Measurements from ENCODE around the gene TBC1D22A. TPM values are rescaled to one million over a fixed set of nuclear protein-coding genes. Genes with fewer than 3 reads are reported as not detected.

The TBC1D22A gene
- total RNA-seq, 1 donor from 2014 or later, result 34.1 TPM

DNA sequence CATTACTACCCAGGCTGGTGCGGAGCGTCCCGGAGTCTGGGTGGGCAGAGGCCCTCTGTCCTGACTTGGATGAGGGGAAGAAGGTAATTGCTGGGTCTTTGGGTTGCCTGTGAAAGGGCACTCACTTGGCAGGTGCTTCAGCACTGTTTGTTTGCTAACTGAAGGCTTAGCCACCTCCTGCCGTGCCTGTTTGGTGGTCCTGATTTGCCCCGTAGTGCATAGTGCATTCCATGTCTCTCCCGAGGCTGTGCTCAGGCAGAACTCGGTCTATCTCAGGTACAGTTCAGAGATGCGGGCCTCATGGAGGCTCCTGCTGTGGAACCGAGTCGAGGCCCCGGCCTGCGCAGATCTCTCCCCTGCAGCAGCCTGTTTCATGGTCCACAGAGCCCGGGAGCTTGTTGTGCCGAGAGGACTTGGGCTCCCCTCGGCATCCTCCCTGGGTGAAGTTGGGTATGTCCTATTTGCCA, 146.2 kb downstream of the TBC1D22A start:
- ATAC-seq, result no peak
- Histone ChIP-seq H3K27me3 (ENCODE audit: low read depth) (no peaks in the 10 kb centered on the region), H3K36me3 (peaks cover 37% of the 10 kb centered on the region), H3K4me3 (no peak overlapping the region), H3K9me3 (no peaks in the 10 kb centered on the region), H3K27ac (no peak overlapping the region), H3K4me1 (no peaks in the 10 kb centered on the region)
- intact Hi-C loops (cut with DNase I), result no loop called here
- no peak for DNase-seq
- TF ChIP-seq, protein P1, sequence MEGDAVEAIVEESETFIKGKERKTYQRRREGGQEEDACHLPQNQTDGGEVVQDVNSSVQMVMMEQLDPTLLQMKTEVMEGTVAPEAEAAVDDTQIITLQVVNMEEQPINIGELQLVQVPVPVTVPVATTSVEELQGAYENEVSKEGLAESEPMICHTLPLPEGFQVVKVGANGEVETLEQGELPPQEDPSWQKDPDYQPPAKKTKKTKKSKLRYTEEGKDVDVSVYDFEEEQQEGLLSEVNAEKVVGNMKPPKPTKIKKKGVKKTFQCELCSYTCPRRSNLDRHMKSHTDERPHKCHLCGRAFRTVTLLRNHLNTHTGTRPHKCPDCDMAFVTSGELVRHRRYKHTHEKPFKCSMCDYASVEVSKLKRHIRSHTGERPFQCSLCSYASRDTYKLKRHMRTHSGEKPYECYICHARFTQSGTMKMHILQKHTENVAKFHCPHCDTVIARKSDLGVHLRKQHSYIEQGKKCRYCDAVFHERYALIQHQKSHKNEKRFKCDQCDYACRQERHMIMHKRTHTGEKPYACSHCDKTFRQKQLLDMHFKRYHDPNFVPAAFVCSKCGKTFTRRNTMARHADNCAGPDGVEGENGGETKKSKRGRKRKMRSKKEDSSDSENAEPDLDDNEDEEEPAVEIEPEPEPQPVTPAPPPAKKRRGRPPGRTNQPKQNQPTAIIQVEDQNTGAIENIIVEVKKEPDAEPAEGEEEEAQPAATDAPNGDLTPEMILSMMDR (IDR thresholded peaks at IDR 0.05), result no peak

DNA sequence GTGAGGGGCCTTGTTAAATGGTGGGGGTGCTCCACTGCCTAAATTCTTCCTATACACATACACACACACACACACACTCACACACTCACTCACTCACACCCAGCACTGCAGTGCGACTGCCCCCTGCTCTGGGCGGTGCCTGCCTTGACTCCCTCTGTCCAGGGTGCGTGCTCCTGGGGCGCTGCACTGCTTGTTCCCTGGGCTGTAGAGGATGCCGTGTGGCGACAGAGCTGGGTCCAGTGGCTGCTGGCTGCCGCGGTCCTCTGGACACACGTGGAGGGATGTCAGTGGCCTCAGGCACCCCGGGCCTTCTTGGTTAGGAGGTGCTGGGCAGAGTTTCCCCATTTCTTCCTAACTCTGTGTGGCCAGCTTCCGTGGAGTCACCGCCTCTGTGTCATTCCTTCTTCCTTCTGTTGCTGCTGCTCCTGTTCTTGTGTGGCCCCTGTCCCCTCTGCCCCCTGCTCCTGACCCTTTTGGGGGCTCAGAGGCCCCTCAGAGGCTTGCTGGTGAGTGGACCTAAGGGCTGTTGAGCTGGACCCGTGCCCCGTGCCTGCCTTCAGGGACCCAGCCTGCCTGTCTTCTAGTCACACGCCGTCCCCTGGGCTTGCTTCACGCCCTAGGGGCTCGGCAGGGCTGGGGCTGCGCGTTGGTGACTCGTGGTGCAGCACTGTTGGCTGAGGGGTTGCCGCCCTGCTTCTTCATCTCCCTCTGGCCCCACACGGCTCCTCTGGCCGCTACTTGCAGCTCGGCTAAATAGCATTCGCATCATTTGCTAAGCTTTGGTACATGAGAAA, 147.0 kb downstream of the TBC1D22A start:
- Histone ChIP-seq H3K36me3 (peaks cover 44% of the 10 kb centered on the region), H3K9me3 (no peaks in the 10 kb centered on the region), H3K4me1 (no peaks in the 10 kb centered on the region), H3K27me3 (ENCODE audit: low read depth) (no peaks in the 10 kb centered on the region), H3K27ac (no peak overlapping the region), H3K4me3 (no peak overlapping the region)
- ATAC-seq (peak in 1 of 2 donors; percentile 12), DNase-seq (no peak)
- intact Hi-C loops (cut with DNase I), result no loop called here
- TF ChIP-seq, protein P1 (IDR thresholded peaks at IDR 0.05), result no peak

DNA sequence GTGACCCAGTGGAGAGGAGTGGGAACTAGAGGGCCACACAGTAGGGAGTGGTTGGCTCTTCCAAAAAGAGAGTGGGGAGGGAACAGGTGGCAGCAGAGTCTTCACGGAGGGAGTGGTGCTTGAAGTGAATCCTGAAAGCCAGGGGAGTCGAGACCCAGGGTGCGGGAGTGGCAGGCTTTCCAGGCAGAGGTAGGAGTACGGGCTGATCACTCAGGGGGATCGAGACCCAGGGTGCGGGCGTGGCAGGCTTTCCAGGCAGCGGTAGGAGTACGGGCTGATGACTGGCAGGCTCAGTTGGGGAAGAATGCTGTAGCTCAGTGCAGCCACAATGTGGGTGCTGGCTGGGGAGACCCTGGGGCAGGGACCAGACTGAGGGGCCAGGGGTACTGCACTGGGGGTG, 148.2 kb downstream of the TBC1D22A start:
- Histone ChIP-seq H3K36me3 (peaks cover 51% of the 10 kb centered on the region), H3K27me3 (ENCODE audit: low read depth) (no peaks in the 10 kb centered on the region), H3K27ac (no peak overlapping the region), H3K4me3 (no peak overlapping the region), H3K9me3 (no peaks in the 10 kb centered on the region), H3K4me1 (no peaks in the 10 kb centered on the region)
- TF ChIP-seq, protein P1 (IDR thresholded peaks at IDR 0.05), result no peak
- no peak for DNase-seq
- intact Hi-C loops (cut with DNase I), result no loop called here
- ATAC-seq, result no peak

DNA sequence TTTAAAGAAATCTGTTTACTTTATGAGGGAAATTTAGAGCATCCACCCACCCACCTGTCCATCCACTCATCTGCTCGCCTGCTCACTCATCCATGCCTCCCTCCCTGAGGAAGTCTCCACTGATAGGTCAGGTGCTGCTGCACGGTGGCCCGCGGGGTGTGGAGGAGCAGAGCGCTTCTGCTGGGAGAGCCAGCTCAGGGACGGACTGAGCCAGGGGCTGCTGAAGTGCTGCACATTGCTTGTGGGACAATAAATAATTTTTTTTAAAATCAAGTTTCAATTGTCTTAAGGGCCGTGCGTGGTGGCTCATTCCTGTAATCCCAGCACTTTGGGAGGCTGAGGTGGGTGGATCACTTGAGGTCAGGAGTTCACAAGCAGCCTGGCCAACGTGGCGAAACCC, 148.9 kb downstream of the TBC1D22A start:
- no peaks in the 10 kb centered on the region for H3K9me3 ChIP-seq
- H3K36me3 ChIP-seq, result peaks cover 57% of the 10 kb centered on the region
- H3K4me1 ChIP-seq, result no peaks in the 10 kb centered on the region
- no peak for DNase-seq
- no peak overlapping the region for H3K27ac ChIP-seq
- intact Hi-C loops (cut with DNase I), result no loop called here
- no peak overlapping the region for H3K4me3 ChIP-seq
- ATAC-seq, result no peak
- no peaks in the 10 kb centered on the region for H3K27me3 ChIP-seq (ENCODE audit: low read depth)
- TF ChIP-seq, protein P1 (IDR thresholded peaks at IDR 0.05), result no peak

- intact Hi-C loops (cut with DNase I), result no loop called here
- H3K4me1 ChIP-seq, result no peaks in the 10 kb centered on the region
- TF ChIP-seq, protein P1 (IDR thresholded peaks at IDR 0.05), result no peak
- ATAC-seq (no peak), DNase-seq (no peak)
- no peaks in the 10 kb centered on the region for H3K27me3 ChIP-seq (ENCODE audit: low read depth)
- no peak overlapping the region for H3K27ac ChIP-seq
- no peak overlapping the region for H3K4me3 ChIP-seq
- H3K36me3 ChIP-seq, result peaks cover 54% of the 10 kb centered on the region
- H3K9me3 ChIP-seq, result no peaks in the 10 kb centered on the region
Measured at GRCh38 chr22:46913351-46913750, 150.9 kb downstream of the TBC1D22A start.

Measured in lower lobe of right lung (tissue), 2 donors.